Dedifferentiated amniotic fluid mesenchymal stem cell (primary cell): ENCODE results near the gene ZNF772.
"Not testable (repeated sequence)": the region's sequence is repeated elsewhere in the genome, so short reads cannot be mapped to it uniquely, and the experiment has no call there.

Experiments used
- DNase-seq: peaks from one replicate; pipeline ENCODE4 v3.0.0-alpha.2; 2016; ENCODE audit errors: extremely low spot score

ZNF772 gene

GRCh38 chr19:57477191-57478008 lies at the start of gene ZNF772:
TSS of gene ZNF772 (minus strand) at chr19:57477566. CDS start at chr19:57477309, 257 bp downstream.
- DNase-seq: peak; percentile 98

- DNase-seq: not testable (repeated sequence)
Observed at GRCh38 chr19:57518021-57518420, 40.7 kb upstream of the ZNF772 start.

GRCh38 chr19:57515255-57515654 lies 37.9 kb upstream of the ZNF772 start:
- DNase-seq: no peak

GRCh38 chr19:57512845-57513244 lies 35.5 kb upstream of the ZNF772 start:
- no peak for DNase-seq

- no peak for DNase-seq
Observed at GRCh38 chr19:57511484-57511883, 34.1 kb upstream of the ZNF772 start.

- DNase-seq: no peak
Observed at GRCh38 chr19:57506163-57506562, 28.8 kb upstream of the ZNF772 start.

GRCh38 chr19:57500400-57500799 lies 23.0 kb upstream of the ZNF772 start:
- DNase-seq: peak; percentile 62

GRCh38 chr19:57499680-57500395 lies 22.5 kb upstream of the ZNF772 start, which contains the start of gene ZNF773:
TSS of gene ZNF773 (plus strand) at chr19:57499938. CDS start at chr19:57500081, 143 bp downstream.
- DNase-seq: peak; percentile 96

GRCh38 chr19:57499332-57499679 lies 21.9 kb upstream of the ZNF772 start:
- DNase-seq: not testable (repeated sequence)

- DNase-seq: not testable (repeated sequence)
Observed at GRCh38 chr19:57488299-57488644, 10.9 kb upstream of the ZNF772 start.

GRCh38 chr19:57487477-57488298 lies 10.3 kb upstream of the ZNF772 start, which contains the start of gene ZNF419:
TSS of gene ZNF419 (plus strand) at chr19:57487750. CDS start at chr19:57487951, 201 bp downstream.
- DNase-seq: peak; percentile 80

- no peak for DNase-seq
Observed at GRCh38 chr19:57473646-57474045, 3.7 kb downstream of the ZNF772 start.

GRCh38 chr19:57466489-57466888 lies 10.9 kb downstream of the ZNF772 start:
- no peak for DNase-seq

GRCh38 chr19:57465680-57466381 lies 11.5 kb downstream of the ZNF772 start:
- no peak for DNase-seq

- no peak for DNase-seq
Observed at GRCh38 chr19:57452307-57452706, 25.1 kb downstream of the ZNF772 start.

GRCh38 chr19:57443121-57443696 lies 34.2 kb downstream of the ZNF772 start:
- no peak for DNase-seq

GRCh38 chr19:57441979-57442752 lies 35.2 kb downstream of the ZNF772 start:
- no peak for DNase-seq

GRCh38 chr19:57438925-57439324 lies 38.4 kb downstream of the ZNF772 start:
- no peak for DNase-seq

GRCh38 chr19:57437931-57438330 lies 39.4 kb downstream of the ZNF772 start:
- DNase-seq: no peak

GRCh38 chr19:57436417-57436816 lies 40.9 kb downstream of the ZNF772 start:
- no peak for DNase-seq
